ENCODE data around the gene ZNF785.

The ZNF785 gene

GRCh38 chr16:30557707-30557956, 27.9 kb downstream of the ZNF785 start:
- H3K36me3 ChIP-seq (ENCODE audit: control insufficient read depth in 1 of 2, insufficient read depth in 2 of 2, low read length in 2 of 2), result peaks cover 14% of the 10 kb centered on the region in 2 experiments
- no CpG with 5 or more reads among the region's 17 CpGs for WGBS (ENCODE audit: extremely low coverage, insufficient coverage, insufficient read length)
- peak overlapping the region; percentile 91 for H3K14ac ChIP-seq (ENCODE audit: low read length)
- peak overlapping the region; percentile 86 for H2BK120ac ChIP-seq (ENCODE audit: insufficient read depth, low read length, poor library complexity)
- H3K23ac ChIP-seq (ENCODE audit: low read length), result no peak overlapping the region
- peak overlapping the region; percentile 90 for H3K4me2 ChIP-seq (ENCODE audit: low read length)
- H3K9me3 ChIP-seq (ENCODE audit: insufficient read depth, low read depth, low read length), result peaks cover 2% of the 10 kb centered on the region
- H2AK5ac ChIP-seq (ENCODE audit: low read length), result peak overlapping the region; percentile 64
- H3K4me3 ChIP-seq (ENCODE audit: low read depth, low read length), result peak overlapping the region; percentile 87
- H2AFZ ChIP-seq (ENCODE audit: insufficient read depth, low read length, poor library complexity), result peak overlapping the region; percentile 69
- peak overlapping the region; percentile 93 for H4K12ac ChIP-seq (ENCODE audit: low read depth, low read length)
- H2BK12ac ChIP-seq (ENCODE audit: low read length), result peak overlapping the region; percentile 8
- H2BK5ac ChIP-seq (ENCODE audit: low read depth, low read length, poor library complexity), result peak overlapping the region; percentile 81
- peaks cover 4 to 7% of the 10 kb centered on the region in 2 experiments for H3K4me1 ChIP-seq (ENCODE audit: control insufficient read depth in 1 of 2, insufficient read depth in 2 of 2, low read length in 2 of 2)
- peaks cover 13% of the 10 kb centered on the region for H3K79me1 ChIP-seq (ENCODE audit: low read length)
- peak overlapping the region; percentile 75 for H3K27ac ChIP-seq (ENCODE audit: low read depth, low read length)
- peaks cover 6% of the 10 kb centered on the region for H3K79me2 ChIP-seq (ENCODE audit: control insufficient read depth, insufficient read depth, low read length, poor library complexity)
- peak overlapping the region; percentile 86 for H3K18ac ChIP-seq (ENCODE audit: low read length)
- peak overlapping the region; percentile 98 for H4K8ac ChIP-seq (ENCODE audit: low read depth, low read length)
- peak overlapping the region; percentile 95 for H4K91ac ChIP-seq (ENCODE audit: low read depth, low read length)
- no peaks in the 10 kb centered on the region for H3K27me3 ChIP-seq (ENCODE audit: insufficient read depth, low read length)
- H3K4ac ChIP-seq (ENCODE audit: low read depth, low read length), result peak overlapping the region; percentile 82
- DNase-seq, result no peak
- H3K9ac ChIP-seq (ENCODE audit: low read length), result peak overlapping the region; percentile 83

GRCh38 chr16:30556125-30556473, 29.4 kb downstream of the ZNF785 start:
- peaks cover 6% of the 10 kb centered on the region for H3K79me2 ChIP-seq (ENCODE audit: control insufficient read depth, insufficient read depth, low read length, poor library complexity)
- no peak overlapping the region for H3K4me2 ChIP-seq (ENCODE audit: low read length)
- H2BK12ac ChIP-seq (ENCODE audit: low read length), result no peak overlapping the region
- H3K27me3 ChIP-seq (ENCODE audit: insufficient read depth, low read length), result no peaks in the 10 kb centered on the region
- peaks cover 14% of the 10 kb centered on the region in 2 experiments for H3K36me3 ChIP-seq (ENCODE audit: control insufficient read depth in 1 of 2, insufficient read depth in 2 of 2, low read length in 2 of 2)
- DNase-seq, result no peak
- H3K4me3 ChIP-seq (ENCODE audit: low read depth, low read length), result no peak overlapping the region
- WGBS (ENCODE audit: extremely low coverage, insufficient coverage, insufficient read length), result no CpG with 5 or more reads among the region's 10 CpGs
- H3K9ac ChIP-seq (ENCODE audit: low read length), result no peak overlapping the region
- H2AK5ac ChIP-seq (ENCODE audit: low read length), result no peak overlapping the region
- H4K91ac ChIP-seq (ENCODE audit: low read depth, low read length), result no peak overlapping the region
- H3K9me3 ChIP-seq (ENCODE audit: insufficient read depth, low read depth, low read length), result peaks cover 2% of the 10 kb centered on the region
- H3K27ac ChIP-seq (ENCODE audit: low read depth, low read length), result no peak overlapping the region
- H3K4me1 ChIP-seq (ENCODE audit: control insufficient read depth in 1 of 2, insufficient read depth in 2 of 2, low read length in 2 of 2), result peaks cover 7 to 9% of the 10 kb centered on the region in 2 experiments
- H4K12ac ChIP-seq (ENCODE audit: low read depth, low read length), result no peak overlapping the region
- no peak overlapping the region for H2AFZ ChIP-seq (ENCODE audit: insufficient read depth, low read length, poor library complexity)
- no peak overlapping the region for H3K14ac ChIP-seq (ENCODE audit: low read length)
- H3K4ac ChIP-seq (ENCODE audit: low read depth, low read length), result no peak overlapping the region
- H3K18ac ChIP-seq (ENCODE audit: low read length), result no peak overlapping the region
- H3K79me1 ChIP-seq (ENCODE audit: low read length), result peaks cover 13% of the 10 kb centered on the region
- H2BK5ac ChIP-seq (ENCODE audit: low read depth, low read length, poor library complexity), result no peak overlapping the region
- no peak overlapping the region for H3K23ac ChIP-seq (ENCODE audit: low read length)
- no peak overlapping the region for H2BK120ac ChIP-seq (ENCODE audit: insufficient read depth, low read length, poor library complexity)
- H4K8ac ChIP-seq (ENCODE audit: low read depth, low read length), result no peak overlapping the region

GRCh38 chr16:30555315-30556124, 30.0 kb downstream of the ZNF785 start:
- Histone ChIP-seq H2BK12ac (ENCODE audit: low read length) (no peak overlapping the region), H3K79me1 (ENCODE audit: low read length) (peaks cover 13% of the 10 kb centered on the region), H2AFZ (ENCODE audit: insufficient read depth, low read length, poor library complexity) (no peak overlapping the region), H3K23ac (ENCODE audit: low read length) (no peak overlapping the region), H4K8ac (ENCODE audit: low read depth, low read length) (no peak overlapping the region), H3K9ac (ENCODE audit: low read length) (no peak overlapping the region), H3K18ac (ENCODE audit: low read length) (peak overlapping the region; percentile 21), H3K27ac (ENCODE audit: low read depth, low read length) (no peak overlapping the region), H3K79me2 (ENCODE audit: control insufficient read depth, insufficient read depth, low read length, poor library complexity) (peaks cover 6% of the 10 kb centered on the region), H3K4me2 (ENCODE audit: low read length) (no peak overlapping the region), H3K9me3 (ENCODE audit: insufficient read depth, low read depth, low read length) (peaks cover 2% of the 10 kb centered on the region), H3K14ac (ENCODE audit: low read length) (no peak overlapping the region), H3K4me1 (ENCODE audit: control insufficient read depth in 1 of 2, insufficient read depth in 2 of 2, low read length in 2 of 2) (peaks cover 7 to 9% of the 10 kb centered on the region in 2 experiments), H3K27me3 (ENCODE audit: insufficient read depth, low read length) (no peaks in the 10 kb centered on the region), H2AK5ac (ENCODE audit: low read length) (no peak overlapping the region), H3K36me3 (ENCODE audit: control insufficient read depth in 1 of 2, insufficient read depth in 2 of 2, low read length in 2 of 2) (peaks cover 14% of the 10 kb centered on the region in 2 experiments), H4K91ac (ENCODE audit: low read depth, low read length) (no peak overlapping the region), H3K4ac (ENCODE audit: low read depth, low read length) (no peak overlapping the region), H2BK5ac (ENCODE audit: low read depth, low read length, poor library complexity) (no peak overlapping the region), H2BK120ac (ENCODE audit: insufficient read depth, low read length, poor library complexity) (no peak overlapping the region), H4K12ac (ENCODE audit: low read depth, low read length) (no peak overlapping the region), H3K4me3 (ENCODE audit: low read depth, low read length) (no peak overlapping the region)
- DNase-seq, result no peak
- no CpG with 5 or more reads among the region's 69 CpGs for WGBS (ENCODE audit: extremely low coverage, insufficient coverage, insufficient read length)

- Histone ChIP-seq H2AK5ac (ENCODE audit: low read length) (no peak overlapping the region), H3K27me3 (ENCODE audit: insufficient read depth, low read length) (no peaks in the 10 kb centered on the region), H3K9me3 (ENCODE audit: insufficient read depth, low read depth, low read length) (peaks cover 2% of the 10 kb centered on the region), H3K9ac (ENCODE audit: low read length) (no peak overlapping the region), H3K4me2 (ENCODE audit: low read length) (no peak overlapping the region), H3K36me3 (ENCODE audit: control insufficient read depth in 1 of 2, insufficient read depth in 2 of 2, low read length in 2 of 2) (peaks cover 14% of the 10 kb centered on the region in 2 experiments), H3K23ac (ENCODE audit: low read length) (no peak overlapping the region), H3K27ac (ENCODE audit: low read depth, low read length) (no peak overlapping the region), H3K79me2 (ENCODE audit: control insufficient read depth, insufficient read depth, low read length, poor library complexity) (peaks cover 6% of the 10 kb centered on the region), H2BK5ac (ENCODE audit: low read depth, low read length, poor library complexity) (no peak overlapping the region), H3K18ac (ENCODE audit: low read length) (no peak overlapping the region), H3K4me1 (ENCODE audit: control insufficient read depth in 1 of 2, insufficient read depth in 2 of 2, low read length in 2 of 2) (peaks cover 7 to 11% of the 10 kb centered on the region in 2 experiments), H4K12ac (ENCODE audit: low read depth, low read length) (no peak overlapping the region), H2BK120ac (ENCODE audit: insufficient read depth, low read length, poor library complexity) (no peak overlapping the region), H2BK12ac (ENCODE audit: low read length) (no peak overlapping the region), H4K8ac (ENCODE audit: low read depth, low read length) (no peak overlapping the region), H3K4ac (ENCODE audit: low read depth, low read length) (no peak overlapping the region), H4K91ac (ENCODE audit: low read depth, low read length) (no peak overlapping the region), H3K79me1 (ENCODE audit: low read length) (peaks cover 14% of the 10 kb centered on the region), H3K14ac (ENCODE audit: low read length) (no peak overlapping the region), H3K4me3 (ENCODE audit: low read depth, low read length) (no peak overlapping the region), H2AFZ (ENCODE audit: insufficient read depth, low read length, poor library complexity) (no peak overlapping the region)
- WGBS (ENCODE audit: extremely low coverage, insufficient coverage, insufficient read length), result no CpG with 5 or more reads among the region's 18 CpGs
- DNase-seq, result no peak
Observed at GRCh38 chr16:30554557-30555314, 30.8 kb downstream of the ZNF785 start.

Measured in trophoblast cell (in vitro differentiated cells and primary cell).